Measurements from ENCODE around the gene ITPRIPL2.

- TF ChIP-seq CTCF (IDR thresholded peaks at IDR 0.05): no peak
- TF ChIP-seq, protein P1, sequence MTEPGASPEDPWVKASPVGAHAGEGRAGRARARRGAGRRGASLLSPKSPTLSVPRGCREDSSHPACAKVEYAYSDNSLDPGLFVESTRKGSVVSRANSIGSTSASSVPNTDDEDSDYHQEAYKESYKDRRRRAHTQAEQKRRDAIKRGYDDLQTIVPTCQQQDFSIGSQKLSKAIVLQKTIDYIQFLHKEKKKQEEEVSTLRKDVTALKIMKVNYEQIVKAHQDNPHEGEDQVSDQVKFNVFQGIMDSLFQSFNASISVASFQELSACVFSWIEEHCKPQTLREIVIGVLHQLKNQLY (CRISPR knock-in tag; IDR thresholded peaks at IDR 0.05): no peak
- TF ChIP-seq ETV6 (CRISPR knock-in tag; IDR thresholded peaks at IDR 0.05): no peak
- TF ChIP-seq, protein P2, sequence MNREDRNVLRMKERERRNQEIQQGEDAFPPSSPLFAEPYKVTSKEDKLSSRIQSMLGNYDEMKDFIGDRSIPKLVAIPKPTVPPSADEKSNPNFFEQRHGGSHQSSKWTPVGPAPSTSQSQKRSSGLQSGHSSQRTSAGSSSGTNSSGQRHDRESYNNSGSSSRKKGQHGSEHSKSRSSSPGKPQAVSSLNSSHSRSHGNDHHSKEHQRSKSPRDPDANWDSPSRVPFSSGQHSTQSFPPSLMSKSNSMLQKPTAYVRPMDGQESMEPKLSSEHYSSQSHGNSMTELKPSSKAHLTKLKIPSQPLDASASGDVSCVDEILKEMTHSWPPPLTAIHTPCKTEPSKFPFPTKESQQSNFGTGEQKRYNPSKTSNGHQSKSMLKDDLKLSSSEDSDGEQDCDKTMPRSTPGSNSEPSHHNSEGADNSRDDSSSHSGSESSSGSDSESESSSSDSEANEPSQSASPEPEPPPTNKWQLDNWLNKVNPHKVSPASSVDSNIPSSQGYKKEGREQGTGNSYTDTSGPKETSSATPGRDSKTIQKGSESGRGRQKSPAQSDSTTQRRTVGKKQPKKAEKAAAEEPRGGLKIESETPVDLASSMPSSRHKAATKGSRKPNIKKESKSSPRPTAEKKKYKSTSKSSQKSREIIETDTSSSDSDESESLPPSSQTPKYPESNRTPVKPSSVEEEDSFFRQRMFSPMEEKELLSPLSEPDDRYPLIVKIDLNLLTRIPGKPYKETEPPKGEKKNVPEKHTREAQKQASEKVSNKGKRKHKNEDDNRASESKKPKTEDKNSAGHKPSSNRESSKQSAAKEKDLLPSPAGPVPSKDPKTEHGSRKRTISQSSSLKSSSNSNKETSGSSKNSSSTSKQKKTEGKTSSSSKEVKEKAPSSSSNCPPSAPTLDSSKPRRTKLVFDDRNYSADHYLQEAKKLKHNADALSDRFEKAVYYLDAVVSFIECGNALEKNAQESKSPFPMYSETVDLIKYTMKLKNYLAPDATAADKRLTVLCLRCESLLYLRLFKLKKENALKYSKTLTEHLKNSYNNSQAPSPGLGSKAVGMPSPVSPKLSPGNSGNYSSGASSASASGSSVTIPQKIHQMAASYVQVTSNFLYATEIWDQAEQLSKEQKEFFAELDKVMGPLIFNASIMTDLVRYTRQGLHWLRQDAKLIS (CRISPR knock-in tag; IDR thresholded peaks at IDR 0.05; ENCODE audit: borderline replicate concordance): no peak
- TF ChIP-seq, protein P3, sequence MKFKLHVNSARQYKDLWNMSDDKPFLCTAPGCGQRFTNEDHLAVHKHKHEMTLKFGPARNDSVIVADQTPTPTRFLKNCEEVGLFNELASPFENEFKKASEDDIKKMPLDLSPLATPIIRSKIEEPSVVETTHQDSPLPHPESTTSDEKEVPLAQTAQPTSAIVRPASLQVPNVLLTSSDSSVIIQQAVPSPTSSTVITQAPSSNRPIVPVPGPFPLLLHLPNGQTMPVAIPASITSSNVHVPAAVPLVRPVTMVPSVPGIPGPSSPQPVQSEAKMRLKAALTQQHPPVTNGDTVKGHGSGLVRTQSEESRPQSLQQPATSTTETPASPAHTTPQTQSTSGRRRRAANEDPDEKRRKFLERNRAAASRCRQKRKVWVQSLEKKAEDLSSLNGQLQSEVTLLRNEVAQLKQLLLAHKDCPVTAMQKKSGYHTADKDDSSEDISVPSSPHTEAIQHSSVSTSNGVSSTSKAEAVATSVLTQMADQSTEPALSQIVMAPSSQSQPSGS (CRISPR knock-in tag; IDR thresholded peaks at IDR 0.05; ENCODE audit: borderline replicate concordance, low read depth): no peak
- no peak for TF ChIP-seq ZBTB21 (CRISPR knock-in tag; IDR thresholded peaks at IDR 0.05; ENCODE audit: borderline replicate concordance)
- TF ChIP-seq NFATC4 (CRISPR knock-in tag; IDR thresholded peaks at IDR 0.05): no peak
- TF ChIP-seq MAX (CRISPR knock-in tag; IDR thresholded peaks at IDR 0.05): no peak
- TF ChIP-seq NFYB (CRISPR knock-in tag; conservative IDR thresholded peaks at IDR 0.05; ENCODE audit: low read depth): no peak
- no peak for TF ChIP-seq TEAD1 (CRISPR knock-in tag; IDR thresholded peaks at IDR 0.05)
- no peak for TF ChIP-seq ZNF671 (CRISPR knock-in tag; IDR thresholded peaks at IDR 0.05)
Measured at GRCh38 chr16:19127205-19127604, 13.4 kb downstream of the ITPRIPL2 start.

Data from WTC11 (cell line).